Limb (tissue), 2 donors: Measurements from ENCODE around the gene MUC20.
"Not testable (repeated sequence)": the region's sequence is repeated elsewhere in the genome, so short reads cannot be mapped to it uniquely, and the experiment has no call there.

ENCODE experiments used
- DNase-seq, 2 donors: peaks; one replicate each; pipeline ENCODE4 v3.0.0-alpha.2; 2016; ENCODE audit errors: extremely low spot score in 2 of 2

MUC20 gene

DNA sequence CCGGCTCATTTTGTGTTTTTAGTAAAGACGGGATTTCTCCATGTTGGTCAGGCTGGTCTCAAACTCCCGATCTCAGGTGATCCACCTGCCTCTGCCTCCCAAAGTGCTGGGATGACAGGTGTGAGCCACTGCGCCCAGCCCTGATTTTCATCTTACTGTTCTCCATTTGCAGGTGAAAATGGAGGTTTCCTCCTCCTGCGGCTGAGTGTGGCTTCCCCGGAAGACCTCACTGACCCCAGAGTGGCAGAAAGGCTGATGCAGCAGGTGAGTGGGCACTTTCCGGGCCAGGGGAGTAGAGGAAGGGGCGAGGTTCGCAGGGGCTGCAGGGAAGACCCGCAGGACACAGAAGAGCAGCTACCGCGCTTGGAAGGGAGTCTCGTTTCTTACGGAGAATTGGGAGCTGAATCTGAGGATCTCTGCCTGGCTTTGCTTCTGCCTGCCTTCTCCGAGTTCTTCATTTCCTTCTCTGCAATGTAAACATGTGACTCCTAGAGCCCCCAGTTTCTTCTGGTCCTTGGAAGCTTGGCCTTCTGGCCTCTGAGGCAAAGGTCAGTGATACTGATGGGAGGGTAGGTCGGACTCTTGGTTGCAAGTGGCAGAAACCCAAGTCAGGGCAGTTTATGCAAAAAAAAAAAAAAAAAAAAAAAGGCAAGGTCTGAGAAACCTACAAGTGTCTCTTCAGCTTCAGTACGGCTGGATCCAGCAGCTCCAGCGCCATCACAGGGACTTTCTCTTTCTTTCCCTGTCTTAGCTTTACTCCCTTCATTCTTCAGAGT is 8.9 kb downstream of the MUC20 start:
- no peak for DNase-seq

- DNase-seq = peak in 1 of 2 donors; percentile 30
Observed at GRCh38 chr3:195731356-195731905, 10.7 kb downstream of the MUC20 start.

- DNase-seq = no peak
Observed at GRCh38 chr3:195732940-195733339, 12.2 kb downstream of the MUC20 start.

DNA sequence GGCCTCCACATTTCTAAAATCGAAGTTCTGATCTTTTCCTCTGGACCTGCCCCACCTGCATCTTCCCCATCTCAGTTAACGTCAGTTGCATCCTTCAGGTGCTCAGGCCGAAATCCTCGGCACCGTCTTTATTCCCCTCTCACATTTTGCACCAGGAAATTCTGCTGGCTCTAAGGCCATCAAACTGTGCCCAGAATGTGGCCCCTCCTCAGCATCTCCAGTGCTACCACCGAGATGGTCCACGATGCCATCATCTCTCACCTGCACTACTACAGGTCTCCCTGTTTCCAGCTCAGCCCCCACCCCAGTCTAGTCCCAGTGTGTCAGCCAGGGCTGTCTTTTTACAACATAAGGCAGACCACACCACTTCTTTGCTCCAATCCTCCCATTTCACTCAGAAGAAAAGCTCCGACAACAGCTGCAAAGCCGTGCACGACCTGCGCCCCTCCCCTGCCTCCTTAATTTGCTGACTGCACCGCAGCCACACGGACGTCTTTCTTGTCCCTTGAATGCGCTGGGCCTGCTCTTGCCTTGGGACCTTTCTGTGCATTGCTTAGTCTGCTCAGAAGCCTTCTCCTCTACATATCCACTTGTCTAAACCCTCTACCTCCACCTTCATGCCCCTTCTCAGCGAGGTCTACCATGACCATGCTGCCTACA is 14.4 kb downstream of the MUC20 start:
- no peak for DNase-seq

GRCh38 chr3:195736866-195737490 is 16.2 kb downstream of the MUC20 start:
- DNase-seq = no peak

- DNase-seq = not testable (repeated sequence)
Observed at GRCh38 chr3:195737782-195738181, 17.0 kb downstream of the MUC20 start.

- no peak for DNase-seq
Observed at GRCh38 chr3:195738274-195739044, 17.7 kb downstream of the MUC20 start.

GRCh38 chr3:195739561-195740111 is 18.9 kb downstream of the MUC20 start:
- no peak for DNase-seq

DNA sequence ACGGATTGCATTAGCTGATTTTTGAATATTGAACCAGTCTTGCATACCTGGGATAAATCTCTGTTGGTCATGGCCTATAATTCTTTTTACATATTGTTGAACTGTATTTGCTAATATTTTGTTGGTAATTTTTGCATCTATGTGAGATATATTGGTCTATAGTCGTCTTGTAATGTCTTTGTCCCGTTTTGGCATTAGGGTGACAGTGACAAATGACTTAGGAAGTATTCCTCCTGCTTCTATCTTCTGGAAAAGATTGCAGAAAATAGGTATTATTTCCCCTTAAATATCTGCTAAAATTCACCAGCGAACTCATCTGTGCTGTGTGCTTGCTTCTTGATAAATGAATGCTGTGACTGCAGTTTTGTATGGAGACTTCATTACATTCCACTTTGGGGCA is 23.7 kb downstream of the MUC20 start:
- DNase-seq = no peak

- DNase-seq = no peak
Observed at GRCh38 chr3:195746346-195746745, 25.6 kb downstream of the MUC20 start.

DNA sequence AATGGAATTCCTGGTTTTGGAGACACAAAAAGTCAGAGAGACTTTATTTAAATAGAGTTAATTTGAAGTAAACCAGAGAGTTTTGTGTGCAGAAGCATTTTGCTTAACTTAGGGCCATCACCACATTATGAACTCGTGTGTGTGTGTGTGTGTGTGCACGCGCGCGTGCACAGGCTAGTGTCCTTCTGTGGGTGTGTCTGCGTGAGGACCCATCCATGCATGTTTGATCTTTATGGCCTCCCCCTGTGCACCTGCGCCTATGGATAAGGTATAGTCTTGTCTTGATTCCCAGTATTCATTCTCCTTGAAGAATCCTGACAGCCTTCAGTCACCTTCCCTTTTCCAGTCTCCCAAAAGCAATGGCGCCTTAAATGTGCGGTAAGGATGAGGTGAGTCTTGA is 26.0 kb downstream of the MUC20 start:
- DNase-seq = no peak

DNA sequence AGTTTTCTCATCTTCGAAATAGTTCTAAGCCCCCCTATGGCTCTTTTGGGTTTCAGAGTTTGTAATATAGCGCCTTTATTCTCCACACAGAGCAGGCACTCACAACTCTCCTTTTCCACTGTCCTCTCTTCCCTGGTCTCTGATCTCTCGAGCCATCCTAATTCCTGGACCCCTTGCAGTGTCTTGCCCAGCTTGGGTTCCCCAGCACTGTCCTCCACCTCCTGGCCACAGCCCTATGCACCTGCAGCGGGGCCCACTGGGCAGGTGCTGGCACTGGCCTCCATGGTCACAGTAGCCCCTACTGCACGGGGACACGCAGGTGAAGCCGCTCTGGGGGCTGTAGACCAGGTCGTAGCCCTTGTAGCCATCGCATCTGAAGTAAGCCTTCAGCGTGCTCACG is 27.9 kb downstream of the MUC20 start:
- no peak for DNase-seq

GRCh38 chr3:195749101-195749500 is 28.3 kb downstream of the MUC20 start:
- not testable (repeated sequence) for DNase-seq

- DNase-seq = no peak
Observed at GRCh38 chr3:195750797-195751520, 30.2 kb downstream of the MUC20 start.

- no peak for DNase-seq
Observed at GRCh38 chr3:195751560-195751959, 30.8 kb downstream of the MUC20 start.

GRCh38 chr3:195752066-195752465 is 31.3 kb downstream of the MUC20 start:
- DNase-seq = no peak

DNA sequence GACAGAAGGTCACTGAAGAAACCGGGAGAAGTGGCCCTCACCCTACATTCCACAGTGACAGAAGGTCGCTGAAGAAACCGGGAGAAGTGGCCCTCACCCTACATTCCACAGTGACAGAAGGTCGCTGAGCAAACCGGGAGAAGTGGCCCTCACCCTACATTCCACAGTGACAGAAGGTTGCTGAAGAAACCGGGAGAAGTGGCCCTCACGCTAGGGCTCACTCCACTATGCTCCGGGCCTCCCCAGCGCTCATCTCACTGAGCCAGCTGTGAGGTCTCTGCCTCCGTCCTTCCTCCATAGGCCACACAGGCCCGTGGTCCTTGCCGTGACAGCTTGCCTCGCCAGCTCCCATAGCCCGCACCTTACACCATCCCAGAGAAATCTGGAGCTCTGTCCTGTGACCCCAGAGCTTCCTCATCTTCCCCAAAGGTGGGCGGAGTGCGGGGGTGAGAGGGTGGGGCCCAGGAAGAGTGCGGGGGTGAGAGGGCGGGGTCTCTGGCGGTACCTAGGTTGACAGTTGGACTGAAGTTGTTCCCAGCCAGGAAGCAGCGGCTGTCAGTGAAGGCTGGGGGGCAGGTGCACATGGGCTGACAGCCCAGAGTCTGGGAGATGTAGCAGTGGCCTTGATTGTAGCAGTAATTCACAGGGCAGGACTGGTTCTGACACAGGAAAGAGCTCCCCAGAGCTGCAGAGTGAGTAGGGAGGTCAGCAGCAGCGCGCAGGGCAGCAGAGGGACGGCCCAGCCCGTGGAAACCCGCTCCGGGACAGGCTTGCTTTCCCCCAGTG is 32.0 kb downstream of the MUC20 start:
- DNase-seq = no peak

GRCh38 chr3:195753581-195753980 is 32.8 kb downstream of the MUC20 start:
- DNase-seq = no peak

- peak in 1 of 2 donors; percentile 9 for DNase-seq
Observed at GRCh38 chr3:195754141-195754540, 33.4 kb downstream of the MUC20 start.

DNA sequence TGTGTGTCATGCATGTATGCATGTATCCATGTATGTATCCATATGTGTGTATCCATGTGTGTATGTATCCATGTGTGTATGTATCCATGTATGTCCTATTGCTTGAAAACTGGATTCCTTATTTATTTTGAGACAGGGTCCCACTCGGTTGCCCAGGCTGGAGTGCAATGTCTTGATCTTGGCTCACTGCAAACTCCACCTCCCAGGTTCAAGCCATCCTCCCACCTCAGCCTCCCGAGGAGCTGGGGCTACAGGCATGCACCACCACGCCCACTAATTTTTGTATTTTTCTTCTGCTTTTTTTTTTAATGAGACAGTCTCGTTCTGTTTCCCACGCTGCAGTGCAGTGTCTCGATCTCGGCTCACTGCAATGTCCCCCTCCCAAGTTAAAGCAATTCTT is 34.1 kb downstream of the MUC20 start:
- no peak for DNase-seq
